GM12873 (cell line): Measurements from ENCODE around the gene ROR1.

Experiments
- TF ChIP-seq, protein P1 (sequence below): IDR thresholded peaks from 2 replicates; pipeline ENCODE4 v1.5.1; 2012; ENCODE audit warnings: low read depth, mild to moderate bottlenecking, moderate library complexity, low read length, control low read depth; ENCODE audit not compliant: insufficient read depth; ENCODE audit errors: missing control alignments

ROR1 gene

GRCh38 chr1:64195081-64195395 is 421.2 kb downstream of the ROR1 start:
- TF ChIP-seq, protein P1, sequence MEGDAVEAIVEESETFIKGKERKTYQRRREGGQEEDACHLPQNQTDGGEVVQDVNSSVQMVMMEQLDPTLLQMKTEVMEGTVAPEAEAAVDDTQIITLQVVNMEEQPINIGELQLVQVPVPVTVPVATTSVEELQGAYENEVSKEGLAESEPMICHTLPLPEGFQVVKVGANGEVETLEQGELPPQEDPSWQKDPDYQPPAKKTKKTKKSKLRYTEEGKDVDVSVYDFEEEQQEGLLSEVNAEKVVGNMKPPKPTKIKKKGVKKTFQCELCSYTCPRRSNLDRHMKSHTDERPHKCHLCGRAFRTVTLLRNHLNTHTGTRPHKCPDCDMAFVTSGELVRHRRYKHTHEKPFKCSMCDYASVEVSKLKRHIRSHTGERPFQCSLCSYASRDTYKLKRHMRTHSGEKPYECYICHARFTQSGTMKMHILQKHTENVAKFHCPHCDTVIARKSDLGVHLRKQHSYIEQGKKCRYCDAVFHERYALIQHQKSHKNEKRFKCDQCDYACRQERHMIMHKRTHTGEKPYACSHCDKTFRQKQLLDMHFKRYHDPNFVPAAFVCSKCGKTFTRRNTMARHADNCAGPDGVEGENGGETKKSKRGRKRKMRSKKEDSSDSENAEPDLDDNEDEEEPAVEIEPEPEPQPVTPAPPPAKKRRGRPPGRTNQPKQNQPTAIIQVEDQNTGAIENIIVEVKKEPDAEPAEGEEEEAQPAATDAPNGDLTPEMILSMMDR = no peak

DNA sequence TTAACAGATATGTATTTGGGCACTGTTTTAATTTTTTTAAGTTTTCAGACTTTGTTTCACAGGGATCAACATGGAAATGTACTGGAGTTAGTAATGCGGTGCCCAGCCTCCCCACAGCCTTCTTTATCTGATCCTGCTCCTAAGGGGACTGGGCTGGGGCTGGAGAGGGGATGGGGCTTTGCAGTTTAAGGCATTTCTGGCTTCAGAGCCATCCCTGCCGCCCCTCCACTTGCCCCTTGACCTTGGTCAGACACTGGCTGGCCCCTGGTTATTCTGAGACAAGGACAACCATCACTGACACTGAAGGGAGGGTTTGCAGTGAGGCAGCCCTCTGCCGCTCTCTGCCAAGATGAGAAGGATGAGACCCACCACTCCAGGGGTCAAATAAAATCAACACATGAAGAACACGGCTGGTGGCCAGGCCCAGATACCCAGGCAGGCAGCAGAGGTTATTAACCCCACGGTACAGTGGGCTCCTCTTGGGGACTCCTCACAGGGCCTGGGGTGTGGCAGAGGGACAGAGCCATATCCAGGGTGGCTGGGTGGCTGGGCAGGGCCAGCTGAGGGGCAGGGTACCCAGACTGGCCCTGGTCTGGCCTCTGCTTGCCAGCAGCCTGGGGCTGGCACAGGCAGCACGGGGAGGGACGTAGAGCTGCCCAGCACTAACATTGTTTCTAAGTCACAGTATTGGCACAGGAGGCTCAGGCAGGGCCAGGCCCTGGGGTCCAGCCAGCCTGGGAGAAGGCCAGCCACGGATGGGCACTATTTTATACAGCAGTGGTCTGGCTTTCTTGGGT is 422.5 kb downstream of the ROR1 start:
- TF ChIP-seq, protein P1 = no peak

DNA sequence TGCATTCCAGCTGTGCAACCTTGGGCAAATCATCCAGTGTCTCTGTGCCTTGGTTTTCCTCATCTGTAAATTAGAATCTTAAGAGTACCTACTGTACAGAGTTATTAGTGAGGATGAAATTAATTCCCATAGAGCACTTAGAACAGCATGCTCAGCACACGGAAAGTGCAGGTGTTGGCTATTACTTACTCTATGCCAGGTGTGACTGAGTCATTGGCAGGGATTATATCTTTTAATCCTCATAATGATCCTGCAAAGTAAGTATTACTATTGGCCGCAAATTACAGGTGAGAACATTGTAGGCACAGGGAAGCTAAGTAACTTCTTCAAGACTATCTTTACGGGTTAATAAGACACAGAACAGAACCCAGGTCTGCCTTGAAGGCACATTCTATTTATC is 423.3 kb downstream of the ROR1 start:
- TF ChIP-seq, protein P1 = no peak

DNA sequence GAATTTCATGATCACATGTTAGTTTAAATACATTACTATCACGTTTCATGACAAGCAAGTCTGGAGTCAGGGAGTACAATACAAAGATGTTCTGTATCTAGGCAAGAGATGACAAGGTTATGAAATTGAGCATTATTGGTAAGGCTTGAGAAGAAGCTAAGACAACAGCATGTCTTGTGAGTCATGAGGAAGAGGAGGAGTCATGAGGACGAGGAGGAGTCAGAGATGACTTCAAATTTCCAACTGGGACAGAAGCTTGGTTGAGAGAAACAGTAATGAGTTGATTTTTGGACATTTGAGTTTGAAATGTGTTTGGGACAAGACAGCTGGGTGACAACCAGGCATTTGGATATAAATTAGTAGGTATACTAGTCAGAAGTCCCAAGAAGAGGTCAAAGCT is 425.3 kb downstream of the ROR1 start:
- TF ChIP-seq, protein P1 = no peak

DNA sequence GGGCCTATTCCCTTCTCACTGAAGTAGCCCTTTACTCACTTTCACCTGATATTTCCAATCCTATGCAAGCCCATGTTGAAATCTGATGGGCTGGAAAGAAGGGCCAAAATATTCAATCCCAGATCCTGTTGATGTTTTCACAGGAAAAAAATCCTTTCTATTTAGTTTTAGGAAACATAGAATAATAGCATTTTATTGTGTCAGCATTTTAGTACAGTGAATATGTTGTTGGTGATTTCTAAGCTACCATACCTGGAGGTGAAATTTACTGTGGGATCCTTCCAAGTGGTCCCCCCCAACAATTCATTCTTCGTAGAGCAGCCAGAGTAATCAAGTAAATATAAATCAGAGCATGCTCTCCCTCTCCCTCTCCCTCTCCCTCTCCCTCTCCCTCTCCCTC is 426.2 kb downstream of the ROR1 start:
- TF ChIP-seq, protein P1 = no peak

GRCh38 chr1:64203420-64203819 is 429.6 kb downstream of the ROR1 start, which contains the start of gene UBE2U:
Gene UBE2U, plus strand, starts transcription at chr1:64203623. Its CDS starts 428 bp downstream, at chr1:64204051.
- TF ChIP-seq, protein P1 = no peak

DNA sequence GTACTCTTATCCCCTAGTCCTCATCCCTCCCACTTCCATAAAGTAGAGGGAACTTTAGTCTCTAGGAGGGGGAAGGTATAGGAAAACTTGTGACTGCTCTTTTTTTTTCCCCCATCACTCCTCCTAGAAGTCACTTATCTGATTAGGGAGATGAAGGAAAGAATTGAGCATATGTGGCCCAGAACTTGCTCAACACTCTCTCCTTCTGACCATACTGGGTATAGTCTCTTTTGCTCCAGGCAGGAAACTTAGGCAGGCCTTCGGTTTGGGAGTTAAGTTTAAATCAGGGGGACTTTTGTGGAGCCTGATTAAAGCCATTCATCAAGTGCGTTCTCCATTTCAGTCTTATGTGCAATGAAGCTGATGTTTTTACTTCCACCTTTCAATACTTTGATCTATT is 435.4 kb downstream of the ROR1 start:
- TF ChIP-seq, protein P1 = no peak
